ENCODE results near the gene MFSD11. TPM values are rescaled to one million over a fixed set of nuclear protein-coding genes. Genes with fewer than 3 reads are reported as not detected.
A peak's percentile ranks its signal among the peaks of the same experiment; 100 is the strongest.

The MFSD11 gene
- total RNA-seq, 2 experiments from 2014 or later, result 55.1 to 63.1 TPM

DNA sequence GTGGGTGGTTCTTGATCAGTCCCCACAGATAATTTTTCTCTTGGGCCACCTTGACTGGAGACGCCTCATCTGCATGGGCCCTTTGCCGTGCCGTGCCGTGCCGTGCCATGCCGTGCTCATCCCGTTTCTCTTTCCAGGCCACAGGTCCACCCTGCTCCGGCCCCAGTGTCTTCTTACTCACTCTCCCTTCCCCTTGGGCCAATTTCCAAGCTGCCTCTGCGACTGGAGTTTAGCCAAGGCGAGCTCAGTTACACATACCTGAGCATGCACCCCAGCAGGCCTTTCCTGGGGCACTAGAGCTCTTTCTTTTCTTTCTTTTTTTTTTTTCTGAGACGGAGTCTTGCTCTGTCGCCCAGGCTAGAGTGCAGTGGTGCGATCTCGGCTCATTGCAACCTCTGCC lies 89.8 kb downstream of the MFSD11 start:
- H3K4me3 ChIP-seq (ENCODE audit: low read depth, low read length, poor library complexity, severe bottlenecking), result no peak overlapping the region
- no peaks in the 10 kb centered on the region for H4K20me1 ChIP-seq (ENCODE audit: insufficient read depth, low read length)
- no TSS peak for BruUV-seq (replicated peaks)
- no peaks in the 10 kb centered on the region for H3K79me2 ChIP-seq (ENCODE audit: insufficient read depth, low read depth, low read length)
- CTCF ChIA-PET (ENCODE audit: unreplicated experiment), result no interaction called here
- no peak for DNase-seq (ENCODE audit: low spot score)
- peaks cover 12% of the 10 kb centered on the region for H3K4me1 ChIP-seq (ENCODE audit: insufficient read depth, low read length, poor library complexity, severe bottlenecking)
- H3K9me2 ChIP-seq (ENCODE audit: insufficient read depth, low read length), result no peaks in the 10 kb centered on the region
- H2AFZ ChIP-seq (ENCODE audit: low read length), result no peak overlapping the region
- no peaks in the 10 kb centered on the region for H3K9me3 ChIP-seq (ENCODE audit: low read length)
- no peak overlapping the region for H3K4me2 ChIP-seq (ENCODE audit: low read length)
- intact Hi-C loops (cut with micrococcal nuclease; ENCODE audit: unreplicated experiment), result no loop called here
- H3K27ac ChIP-seq (ENCODE audit: low read depth, low read length, poor library complexity, severe bottlenecking), result no peak overlapping the region
- no peaks in the 10 kb centered on the region for H3K36me3 ChIP-seq (ENCODE audit: insufficient read depth, low read length)
- TF ChIP-seq EZH2phosphoT487 (IDR thresholded peaks at IDR 0.05; ENCODE audit: borderline replicate concordance, low read depth, low read length), result no peak
- TF ChIP-seq, protein P1, sequence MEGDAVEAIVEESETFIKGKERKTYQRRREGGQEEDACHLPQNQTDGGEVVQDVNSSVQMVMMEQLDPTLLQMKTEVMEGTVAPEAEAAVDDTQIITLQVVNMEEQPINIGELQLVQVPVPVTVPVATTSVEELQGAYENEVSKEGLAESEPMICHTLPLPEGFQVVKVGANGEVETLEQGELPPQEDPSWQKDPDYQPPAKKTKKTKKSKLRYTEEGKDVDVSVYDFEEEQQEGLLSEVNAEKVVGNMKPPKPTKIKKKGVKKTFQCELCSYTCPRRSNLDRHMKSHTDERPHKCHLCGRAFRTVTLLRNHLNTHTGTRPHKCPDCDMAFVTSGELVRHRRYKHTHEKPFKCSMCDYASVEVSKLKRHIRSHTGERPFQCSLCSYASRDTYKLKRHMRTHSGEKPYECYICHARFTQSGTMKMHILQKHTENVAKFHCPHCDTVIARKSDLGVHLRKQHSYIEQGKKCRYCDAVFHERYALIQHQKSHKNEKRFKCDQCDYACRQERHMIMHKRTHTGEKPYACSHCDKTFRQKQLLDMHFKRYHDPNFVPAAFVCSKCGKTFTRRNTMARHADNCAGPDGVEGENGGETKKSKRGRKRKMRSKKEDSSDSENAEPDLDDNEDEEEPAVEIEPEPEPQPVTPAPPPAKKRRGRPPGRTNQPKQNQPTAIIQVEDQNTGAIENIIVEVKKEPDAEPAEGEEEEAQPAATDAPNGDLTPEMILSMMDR (conservative IDR thresholded peaks at IDR 0.05; ENCODE audit: low read length), result no peak
- POLR2A ChIA-PET, result interaction anchor here (0.6 kb wide), 1 partner anchor 1056 kb away, joined by 3 read pairs; no protein-coding TSS in a partner anchor

Small RNA genes within 50 kb of the gene (microRNA-seq; reads per million reads assigned to microRNA genes)
- gene MIR636 (ENCODE audit: borderline replicate concordance), result 18.2 reads per million, percentile 27 among the genes with 10 or more reads in this experiment

Small RNA genes within 50 kb of the gene (small RNA-seq; reads per million reads assigned to genes)
- gene AC005837.3 (not detected), gene RF02271 (not detected), gene RNU6-97P (not detected), gene RNY4P36 (0.57 reads per million, percentile 14 among the genes with 10 or more reads in this experiment)

Other genes starting within 250 kb of the MFSD11 start
- 122 and 144 TPM in 2 replicates for gene RHBDF2, start 236.7 kb upstream of the MFSD11 start, total RNA-seq (2014; rRNA removed; shearing (Covaris generic))
- 158 and 173 TPM in 2 replicates for gene RHBDF2, start 236.7 kb upstream of the MFSD11 start, total RNA-seq (2022)
- gene CYGB, start 200.4 kb upstream of the MFSD11 start, total RNA-seq (2014; rRNA removed; shearing (Covaris generic)), result 0.33 and 0.57 TPM in 2 replicates
- 0.22 and 0.44 TPM in 2 replicates for gene CYGB, start 200.4 kb upstream of the MFSD11 start, total RNA-seq (2022)
- gene PRCD, start 198.1 kb upstream of the MFSD11 start, total RNA-seq (2014; rRNA removed; shearing (Covaris generic)), result 5.7 and 6.3 TPM in 2 replicates
- 11.7 and 15.9 TPM in 2 replicates for gene PRCD, start 198.1 kb upstream of the MFSD11 start, total RNA-seq (2022)
- not detected in 2 replicates for gene ST6GALNAC2, start 152.3 kb upstream of the MFSD11 start, total RNA-seq (2014; rRNA removed; shearing (Covaris generic))
- not detected in 2 replicates for gene ST6GALNAC2, start 152.3 kb upstream of the MFSD11 start, total RNA-seq (2022)
- not detected in 2 replicates for gene ST6GALNAC1, start 94.4 kb upstream of the MFSD11 start, total RNA-seq (2014; rRNA removed; shearing (Covaris generic))
- not detected in 2 replicates for gene ST6GALNAC1, start 94.4 kb upstream of the MFSD11 start, total RNA-seq (2022)
- gene MXRA7, start 27.2 kb upstream of the MFSD11 start, total RNA-seq (2014; rRNA removed; shearing (Covaris generic)), result 1.1 and 1.6 TPM in 2 replicates
- 4.9 and 5.3 TPM in 2 replicates for gene MXRA7, start 27.2 kb upstream of the MFSD11 start, total RNA-seq (2022)
- 39.9 and 41.2 TPM in 2 replicates for gene JMJD6, start 11.5 kb upstream of the MFSD11 start, total RNA-seq (2014; rRNA removed; shearing (Covaris generic))
- 46.0 and 71.2 TPM in 2 replicates for gene JMJD6, start 11.5 kb upstream of the MFSD11 start, total RNA-seq (2022)
- 91.8 and 93.7 TPM in 2 replicates for gene METTL23, start 11.3 kb upstream of the MFSD11 start, total RNA-seq (2014; rRNA removed; shearing (Covaris generic))
- 82.7 and 102 TPM in 2 replicates for gene METTL23, start 11.3 kb upstream of the MFSD11 start, total RNA-seq (2022)
- gene SRSF2, start 788 bp upstream of the MFSD11 start, total RNA-seq (2014; rRNA removed; shearing (Covaris generic)), result 1,143 and 2,207 TPM in 2 replicates
- gene SRSF2, start 788 bp upstream of the MFSD11 start, total RNA-seq (2022), result 619 and 683 TPM in 2 replicates
- 1.3 and 2.5 TPM in 2 replicates for gene MGAT5B, start 130.3 kb downstream of the MFSD11 start, total RNA-seq (2014; rRNA removed; shearing (Covaris generic))
- 1.4 and 2.3 TPM in 2 replicates for gene MGAT5B, start 130.3 kb downstream of the MFSD11 start, total RNA-seq (2022)